IMR-90 (cell line): ENCODE measurements around the gene MESP2. TPM values are rescaled to one million over a fixed set of nuclear protein-coding genes. Genes with fewer than 3 reads are reported as not detected.
A peak's percentile ranks its signal among the peaks of the same experiment; 100 is the strongest.

Experiments used
- ATAC-seq: fragments of 200-7000 bp; cut with Tn5 transposase; 2 replicates; pipeline ENCODE4 v1.9.1; 2020; ENCODE audit warnings: low read depth, mild to moderate bottlenecking, moderate library complexity
- BruUV-seq: library from RNA; stranded (reverse); fragments of 400-500 nt; replicated peaks from 2 replicates; lab custom pipeline; 2021; lab: Mats Ljungman, UMichigan
- CTCF ChIA-PET: fragments of 300-600 bp; formaldehyde crosslinking; extraction: SDS; loops from one replicate; lab custom pipeline; 2021; ENCODE audit warnings: antibody characterized with exemption; lab: Yijun Ruan, JAX
- POLR2A ChIA-PET: fragments of 300-600 bp; sonication (Branson Sonifier 250); formaldehyde crosslinking; loops from one replicate; lab custom pipeline; 2022; ENCODE audit warnings: antibody characterized with exemption; ENCODE audit not compliant: unreplicated experiment; lab: Charles Lee
- DNase-seq: peaks from one replicate; pipeline ENCODE4 v3.0.0; 2013
- H2AFZ ChIP-seq: replicated peaks from 2 replicates; pipeline ENCODE3; 2013; ENCODE audit warnings: low read length, mild to moderate bottlenecking; ENCODE audit not compliant: poor library complexity
- H2AK5ac ChIP-seq: 2 replicates; pipeline ENCODE4 v1.6.1; 2013; ENCODE audit warnings: low read depth, low read length, inconsistent platforms
- H2AK9ac ChIP-seq: replicated peaks from 2 replicates; pipeline ENCODE3; 2013; ENCODE audit warnings: mild to moderate bottlenecking, low read depth, low read length, moderate library complexity; ENCODE audit not compliant: poor library complexity
- H2BK120ac ChIP-seq: 2 replicates; pipeline ENCODE4 v1.6.1; 2013; ENCODE audit warnings: low read depth, low read length, inconsistent platforms
- H2BK15ac ChIP-seq: 3 replicates; pipeline ENCODE4 v1.6.1; 2013; ENCODE audit warnings: low read depth, low read length, inconsistent platforms
- H2BK20ac ChIP-seq: 2 replicates; pipeline ENCODE4 v1.6.1; 2013; ENCODE audit warnings: low read depth, mild to moderate bottlenecking, inconsistent platforms, low read length, moderate library complexity
- H2BK5ac ChIP-seq: 2 replicates; pipeline ENCODE4 v1.6.1; 2013; ENCODE audit warnings: mild to moderate bottlenecking, low read depth, low read length, inconsistent platforms; ENCODE audit not compliant: poor library complexity, severe bottlenecking
- H3K14ac ChIP-seq: replicated peaks from 2 replicates; pipeline ENCODE4 v1.6.1; 2013; ENCODE audit warnings: low read depth, low read length, inconsistent platforms
- H3K18ac ChIP-seq: 2 replicates; pipeline ENCODE4 v1.6.1; 2013; ENCODE audit warnings: low read depth, low read length, control low read depth
- H3K23ac ChIP-seq: 2 replicates; pipeline ENCODE4 v1.6.1; 2013; ENCODE audit warnings: low read depth, low read length, inconsistent platforms
- H3K27ac ChIP-seq: 2 replicates; pipeline ENCODE4 v1.5.1; 2013; ENCODE audit warnings: mild to moderate bottlenecking, control low read depth, low read length; ENCODE audit not compliant: insufficient read depth
- H3K27me3 ChIP-seq: 2 replicates; pipeline ENCODE4 v1.6.1; 2013; ENCODE audit warnings: low read length; ENCODE audit not compliant: control insufficient read depth, insufficient read depth
- H3K36me3 ChIP-seq: 2 replicates; pipeline ENCODE4 v1.6.1; 2013; ENCODE audit warnings: low read length, mixed read lengths; ENCODE audit not compliant: control insufficient read depth, insufficient read depth
- H3K4ac ChIP-seq: 2 replicates; pipeline ENCODE4 v1.6.1; 2013; ENCODE audit warnings: low read depth, low read length, inconsistent platforms
- H3K4me1 ChIP-seq: 2 replicates; pipeline ENCODE4 v1.6.1; 2013; ENCODE audit warnings: low read length, mixed read lengths; ENCODE audit not compliant: control insufficient read depth, insufficient read depth
- H3K4me2 ChIP-seq: 2 replicates; pipeline ENCODE4 v1.6.1; 2013; ENCODE audit warnings: low read depth, mild to moderate bottlenecking, control low read depth, low read length, moderate library complexity
- H3K4me3 ChIP-seq: 2 replicates; pipeline ENCODE4 v1.5.1; 2013; ENCODE audit warnings: low read depth, mild to moderate bottlenecking, control low read depth, low read length, moderate library complexity; ENCODE audit not compliant: insufficient read depth
- H3K56ac ChIP-seq: 2 replicates; pipeline ENCODE4 v1.6.1; 2013; ENCODE audit warnings: low read length, inconsistent platforms; ENCODE audit not compliant: insufficient read depth; ENCODE audit errors: extremely low read depth
- H3K79me1 ChIP-seq, 2 experiments: 2 replicates each; pipeline ENCODE4 v1.6.1; 2013; ENCODE audit warnings: low read length in 2 of 2, inconsistent platforms in 1 of 2, low read depth in 1 of 2
- H3K9ac ChIP-seq: 2 replicates; pipeline ENCODE4 v1.6.1; 2013; ENCODE audit warnings: low read depth, low read length, control low read depth
- H3K9me1 ChIP-seq: 2 replicates; pipeline ENCODE4 v1.6.1; 2013; ENCODE audit warnings: low read length, inconsistent platforms; ENCODE audit not compliant: insufficient read depth
- H3K9me3 ChIP-seq: 2 replicates; pipeline ENCODE4 v1.6.1; 2013; ENCODE audit warnings: low read length; ENCODE audit not compliant: control insufficient read depth, insufficient read depth
- H4K20me1 ChIP-seq: 2 replicates; pipeline ENCODE4 v1.6.1; 2013; ENCODE audit warnings: low read length, inconsistent platforms; ENCODE audit not compliant: insufficient read depth
- H4K5ac ChIP-seq: 2 replicates; pipeline ENCODE4 v1.6.1; 2013; ENCODE audit warnings: mild to moderate bottlenecking, low read depth, low read length, control low read depth
- H4K8ac ChIP-seq, 2 experiments: 2 replicates each; pipeline ENCODE4 v1.6.1; 2013; ENCODE audit warnings: low read depth in 2 of 2, low read length in 2 of 2, control low read depth in 1 of 2, inconsistent platforms in 1 of 2
- H4K91ac ChIP-seq: 2 replicates; pipeline ENCODE4 v1.6.1; 2013; ENCODE audit warnings: low read depth, low read length, inconsistent platforms; ENCODE audit not compliant: insufficient read depth
- BHLHE40 ChIP-seq: fragments of 150-350 bp; IDR thresholded peaks from 2 replicates; pipeline ENCODE4 v1.6.1; 2016; ENCODE audit warnings: mild to moderate bottlenecking, low read depth, low read length
- CEBPB ChIP-seq: IDR thresholded peaks from 2 replicates; pipeline ENCODE4 v1.6.1; 2012; ENCODE audit warnings: low read depth, low read length, improper control_type of control experiment
- CHD1 ChIP-seq: IDR thresholded peaks from 2 replicates; pipeline ENCODE4 v1.6.1; 2012; ENCODE audit warnings: low read depth, low read length, improper control_type of control experiment
- FOS ChIP-seq: fragments of 150-350 bp; IDR thresholded peaks from 2 replicates; pipeline ENCODE4 v1.6.1; 2016; ENCODE audit warnings: low read depth, low read length
- MAFK ChIP-seq: IDR thresholded peaks from 2 replicates; pipeline ENCODE4 v1.6.1; 2012; ENCODE audit warnings: low read depth, low read length, improper control_type of control experiment
- MAZ ChIP-seq: IDR thresholded peaks from 2 replicates; pipeline ENCODE4 v1.6.1; 2012; ENCODE audit warnings: low read depth, mild to moderate bottlenecking, low read length, improper control_type of control experiment, moderate library complexity, borderline replicate concordance
- MXI1 ChIP-seq: IDR thresholded peaks from 2 replicates; pipeline ENCODE4 v1.6.1; 2012; ENCODE audit warnings: low read depth, mild to moderate bottlenecking, low read length, moderate library complexity, borderline replicate concordance
- NFE2L2 ChIP-seq: fragments of 150-350 bp; IDR thresholded peaks from 2 replicates; pipeline ENCODE4 v1.6.1; 2016; ENCODE audit warnings: low read depth, mild to moderate bottlenecking, low read length
- POLR2A ChIP-seq: IDR thresholded peaks from 2 replicates; pipeline ENCODE4 v1.6.1; 2012; ENCODE audit warnings: mild to moderate bottlenecking, low read depth, low read length
- RAD21 ChIP-seq: IDR thresholded peaks from 2 replicates; pipeline ENCODE4 v1.6.1; 2012; ENCODE audit warnings: low read length, improper control_type of control experiment
- RCOR1 ChIP-seq: IDR thresholded peaks from 2 replicates; pipeline ENCODE4 v1.6.1; 2012; ENCODE audit warnings: mild to moderate bottlenecking, low read length, improper control_type of control experiment; ENCODE audit not compliant: insufficient replicate concordance
- RFX5 ChIP-seq: IDR thresholded peaks from 2 replicates; pipeline ENCODE4 v1.8.0; 2012; ENCODE audit warnings: low read depth, mild to moderate bottlenecking, low read length, moderate library complexity
- SMC3 ChIP-seq: fragments of 150-350 bp; IDR thresholded peaks from 2 replicates; pipeline ENCODE4 v1.6.1; 2016; ENCODE audit warnings: low read depth, mild to moderate bottlenecking, antibody characterized with exemption, low read length, moderate library complexity
- USF2 ChIP-seq: fragments of 150-350 bp; IDR thresholded peaks from 2 replicates; pipeline ENCODE4 v1.6.1; 2017; ENCODE audit warnings: mild to moderate bottlenecking, antibody characterized with exemption, low read length, low read depth
- WGBS, 2 experiments: methylation state at CpG; one replicate each; pipeline versions ENCODE4 v1.1.5 to v1.1.7; 2013; ENCODE audit warnings: missing lambda C conversion rate in 2 of 2; ENCODE audit not compliant: insufficient read length in 1 of 2; ENCODE audit errors: extremely low coverage in 2 of 2; 5-methylcytosine and 5-hydroxymethylcytosine counted together
- dilution Hi-C: fragments of 300-500 bp; cut with HindIII; formaldehyde crosslinking; loops from one replicate; pipeline ENCODE4 v1.14.3; 2018; ENCODE audit warnings: low sequenced_read_pairs; ENCODE audit not compliant: unreplicated experiment
- in situ Hi-C: fragments of 300-500 bp; cut with MboI; formaldehyde crosslinking; loops from 3 replicates; pipeline ENCODE4 v1.14.3; 2019; ENCODE audit warnings: low sequenced_read_pairs, inconsistent platforms, mixed read lengths
- intact Hi-C: fragments of 100-400 bp; cut with micrococcal nuclease; formaldehyde crosslinking; loops from 2 replicates; pipeline ENCODE4 v1.10.0; 2022
- polyA plus RNA-seq, 3 experiments: library from polyadenylated mRNA; depleted of rRNA; stranded (reverse); fragments of >200 nt; gene quantifications; 2 replicates each; pipeline ENCODE4 v1.2.3, GENCODE V29; 2012; ENCODE audit warnings: low replicate concordance in 1 of 3
- total RNA-seq: library from RNA; depleted of rRNA; stranded (reverse); fragments of >200 nt; gene quantifications from 2 replicates; pipeline ENCODE4 v1.2.3, GENCODE V29; 2012
- TF ChIP-seq, protein P1 (sequence below): conservative IDR thresholded peaks from 2 replicates; pipeline ENCODE4 v1.5.1; 2012; ENCODE audit warnings: mild to moderate bottlenecking, low read depth, low read length, improper control_type of control experiment
- TF ChIP-seq, protein P2 (sequence below): fragments of 150-350 bp; IDR thresholded peaks from 2 replicates; pipeline ENCODE4 v1.6.1; 2016; ENCODE audit warnings: low read depth, mild to moderate bottlenecking, low read length, moderate library complexity, borderline replicate concordance

The MESP2 gene
- total and polyA plus RNA-seq, 2 of the 4 experiments (the other 2 are of a cell fraction): 0.18 to 0.32 TPM

- Histone ChIP-seq H4K91ac (peak overlapping the region; percentile 41; the same call in 1 of the 2 replicates), H2AK9ac (peak overlapping the region; percentile 31), H3K36me3 (no peaks in the 10 kb centered on the region; the same call in 1 of the 2 replicates), H3K9ac (no peak overlapping the region), H3K27ac (no peak overlapping the region), H3K56ac (no peak overlapping the region), H2BK120ac (peak overlapping the region; percentile 65), H3K4me2 (no peak overlapping the region), H3K23ac (no peak overlapping the region), H3K18ac (0 out of 2 replicates have a peak overlapping the region, but pooled peaks have one; percentile 4), H3K79me1 (peaks cover 0 to 6% of the 10 kb centered on the region in 2 experiments; a peak in 1 of 4 replicates), H3K9me3 (no peaks in the 10 kb centered on the region), H2BK5ac (peak overlapping the region; percentile 37), H3K9me1 (peaks cover 20% of the 10 kb centered on the region), H2AFZ (peak overlapping the region; percentile 84), H2BK15ac (no peak overlapping the region), H3K4ac (peak overlapping the region; percentile 61), H3K4me3 (no peak overlapping the region), H3K4me1 (peaks cover 24% of the 10 kb centered on the region), H2AK5ac (peak overlapping the region; percentile 82; the same call in 1 of the 2 replicates), H3K27me3 (no peaks in the 10 kb centered on the region), H4K5ac (0 out of 2 replicates have a peak overlapping the region, but pooled peaks have one; percentile 5), H3K14ac (0 out of 2 replicates have a peak overlapping the region, but pooled peaks have one; percentile 30), H4K20me1 (no peaks in the 10 kb centered on the region), H4K8ac (peak overlapping the region; percentile 39 to 71; a peak in 1 of 4 replicates), H2BK20ac (peak overlapping the region; percentile 34; the same call in 1 of the 2 replicates)
- WGBS, 2 experiments: 86% methylated on average over 1 of the region's 4 CpGs; no CpG with 5 or more reads in 1 of the 2 experiments
- dilution Hi-C loops: no loop called here
- no peak for DNase-seq
- POLR2A ChIA-PET: no interaction called here
- CTCF ChIA-PET: no interaction called here
- in situ Hi-C loops: no loop called here
- intact Hi-C loops: loop anchor here (1.0 kb wide), 1 partner anchor 88 kb away; no protein-coding TSS in a partner anchor
- no peak for TF ChIP-seq CHD1
- no peak for TF ChIP-seq MAFK
- no peak for TF ChIP-seq POLR2A
- TF ChIP-seq BHLHE40: no peak
- TF ChIP-seq USF2: no peak
- TF ChIP-seq MXI1: no peak
- no peak for TF ChIP-seq NFE2L2
- TF ChIP-seq RFX5: no peak
- no peak for TF ChIP-seq RAD21
- no peak for TF ChIP-seq SMC3
- no peak for TF ChIP-seq CEBPB
- no peak for TF ChIP-seq FOS
- TF ChIP-seq, protein P1, sequence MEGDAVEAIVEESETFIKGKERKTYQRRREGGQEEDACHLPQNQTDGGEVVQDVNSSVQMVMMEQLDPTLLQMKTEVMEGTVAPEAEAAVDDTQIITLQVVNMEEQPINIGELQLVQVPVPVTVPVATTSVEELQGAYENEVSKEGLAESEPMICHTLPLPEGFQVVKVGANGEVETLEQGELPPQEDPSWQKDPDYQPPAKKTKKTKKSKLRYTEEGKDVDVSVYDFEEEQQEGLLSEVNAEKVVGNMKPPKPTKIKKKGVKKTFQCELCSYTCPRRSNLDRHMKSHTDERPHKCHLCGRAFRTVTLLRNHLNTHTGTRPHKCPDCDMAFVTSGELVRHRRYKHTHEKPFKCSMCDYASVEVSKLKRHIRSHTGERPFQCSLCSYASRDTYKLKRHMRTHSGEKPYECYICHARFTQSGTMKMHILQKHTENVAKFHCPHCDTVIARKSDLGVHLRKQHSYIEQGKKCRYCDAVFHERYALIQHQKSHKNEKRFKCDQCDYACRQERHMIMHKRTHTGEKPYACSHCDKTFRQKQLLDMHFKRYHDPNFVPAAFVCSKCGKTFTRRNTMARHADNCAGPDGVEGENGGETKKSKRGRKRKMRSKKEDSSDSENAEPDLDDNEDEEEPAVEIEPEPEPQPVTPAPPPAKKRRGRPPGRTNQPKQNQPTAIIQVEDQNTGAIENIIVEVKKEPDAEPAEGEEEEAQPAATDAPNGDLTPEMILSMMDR: no peak
- TF ChIP-seq RCOR1: no peak
- TF ChIP-seq, protein P2, sequence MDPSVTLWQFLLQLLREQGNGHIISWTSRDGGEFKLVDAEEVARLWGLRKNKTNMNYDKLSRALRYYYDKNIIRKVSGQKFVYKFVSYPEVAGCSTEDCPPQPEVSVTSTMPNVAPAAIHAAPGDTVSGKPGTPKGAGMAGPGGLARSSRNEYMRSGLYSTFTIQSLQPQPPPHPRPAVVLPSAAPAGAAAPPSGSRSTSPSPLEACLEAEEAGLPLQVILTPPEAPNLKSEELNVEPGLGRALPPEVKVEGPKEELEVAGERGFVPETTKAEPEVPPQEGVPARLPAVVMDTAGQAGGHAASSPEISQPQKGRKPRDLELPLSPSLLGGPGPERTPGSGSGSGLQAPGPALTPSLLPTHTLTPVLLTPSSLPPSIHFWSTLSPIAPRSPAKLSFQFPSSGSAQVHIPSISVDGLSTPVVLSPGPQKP: no peak
- no peak for TF ChIP-seq MAZ
- BruUV-seq: no TSS peak
- ATAC-seq: no peak
These were observed 51.7 kb downstream of the MESP2 start for GRCh38 chr15:89827829-89828228.
